ENCODE measurements around the gene DIPK1B.
"Not testable (repeated sequence)": the region's sequence is repeated elsewhere in the genome, so short reads cannot be mapped to it uniquely, and the experiment has no call there.

Gene DIPK1B

DNA sequence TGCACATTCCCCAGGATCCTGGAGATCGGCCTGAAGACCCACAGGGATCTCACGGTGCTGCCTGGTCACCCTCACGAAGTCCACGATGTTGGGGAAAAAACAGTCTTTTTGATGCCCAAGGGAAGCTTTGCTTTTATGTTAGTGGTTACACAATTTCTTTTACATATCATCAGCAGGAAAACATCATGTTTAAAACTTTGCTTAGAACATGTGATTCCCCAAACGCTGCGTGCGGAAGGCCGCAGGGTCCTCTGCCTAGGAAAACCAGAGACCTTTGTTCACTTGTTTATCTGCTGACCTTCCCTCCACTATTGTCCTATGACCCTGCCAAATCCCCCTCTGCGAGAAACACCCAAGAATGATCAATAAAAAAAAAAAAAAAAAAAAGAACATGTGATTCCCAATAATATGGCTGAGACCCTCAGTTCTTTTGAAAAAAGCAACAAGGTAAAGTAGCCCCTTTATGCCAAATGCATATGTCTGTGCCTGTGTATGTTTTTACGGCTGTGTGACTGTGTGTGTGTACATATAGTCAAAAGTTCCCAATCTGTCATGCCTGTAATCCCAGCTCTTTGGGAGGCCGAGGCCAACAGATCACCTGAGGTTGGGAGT is 13.6 kb upstream of the DIPK1B start:
- no peak for DNase-seq (ENCODE audit: low read depth in 2 of 2)

DNA sequence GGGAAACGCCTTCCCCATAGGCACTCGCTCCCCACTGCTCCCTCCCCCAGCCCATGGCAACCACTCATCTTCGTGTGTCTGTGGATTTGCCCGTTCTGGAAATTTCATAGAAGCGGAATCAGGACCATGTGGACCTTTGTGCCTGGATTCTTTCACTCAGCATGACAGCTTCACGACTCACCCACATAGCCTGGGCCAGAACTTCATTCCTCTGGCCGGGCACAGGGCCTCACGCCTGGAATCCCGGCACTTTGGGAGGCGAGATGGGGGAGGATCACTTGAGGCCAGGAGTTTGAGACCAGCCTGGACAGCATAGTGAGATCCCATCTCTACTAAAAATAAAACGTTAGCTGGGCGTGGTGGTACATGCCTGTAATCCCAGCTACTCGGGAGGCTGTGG is 12.1 kb upstream of the DIPK1B start:
- no peak for DNase-seq (ENCODE audit: low read depth in 2 of 2)

DNA sequence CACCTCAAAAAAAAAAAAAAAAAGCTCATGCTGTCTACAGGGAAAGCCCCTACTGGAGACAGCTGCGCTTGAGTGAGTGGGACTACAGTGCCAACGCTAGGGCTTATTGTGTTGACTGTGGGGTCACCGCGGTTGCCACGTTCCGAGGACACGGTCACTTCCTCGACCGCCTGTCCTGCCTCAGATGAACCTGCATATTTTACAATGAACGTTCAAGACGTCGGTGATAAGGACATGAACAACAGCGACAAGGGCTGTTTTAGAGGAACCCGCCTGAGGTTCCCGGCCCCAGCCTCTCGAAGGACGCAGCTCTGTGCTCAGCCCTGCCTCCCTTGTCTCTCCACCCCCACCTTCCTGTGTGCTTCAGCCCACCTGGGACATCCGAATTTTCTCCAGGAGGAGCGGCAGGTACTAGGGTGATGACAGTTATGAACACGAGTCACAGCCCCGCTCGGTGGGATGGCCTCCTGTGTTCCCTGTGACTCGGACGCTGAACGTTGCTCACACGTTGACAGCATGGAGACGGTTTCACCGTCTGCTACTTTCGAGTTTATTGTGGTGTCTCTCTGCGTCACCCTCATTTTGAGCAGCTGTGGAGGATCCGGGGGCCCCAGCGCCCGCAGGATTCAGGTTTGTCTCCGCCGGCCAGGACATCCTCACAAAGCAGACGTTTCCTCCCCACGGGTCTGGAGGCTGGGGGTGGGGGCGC is 11.3 kb upstream of the DIPK1B start:
- peak; percentile 16 to 30 for DNase-seq (ENCODE audit: low read depth in 2 of 2)

DNA sequence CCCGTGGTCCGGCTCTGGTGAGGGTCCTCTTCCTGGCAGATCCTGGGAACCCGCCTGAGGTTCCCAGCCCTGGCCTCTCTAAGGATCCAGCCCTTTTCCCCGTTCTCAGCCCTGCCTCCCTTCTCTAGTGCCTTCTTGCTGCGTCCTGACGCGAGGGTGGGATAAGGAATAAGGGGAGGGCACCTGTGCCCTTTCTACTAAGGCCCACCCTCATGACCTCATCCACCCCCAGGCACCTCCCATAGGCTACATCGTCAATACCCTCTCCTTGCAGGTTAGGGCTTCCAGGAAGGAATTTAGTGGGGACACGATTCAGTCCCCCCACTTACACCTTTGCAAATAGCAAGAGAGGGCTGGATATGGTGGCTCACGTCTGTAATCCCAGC is 10.7 kb upstream of the DIPK1B start:
- DNase-seq (ENCODE audit: low read depth in 2 of 2), result no peak

DNA sequence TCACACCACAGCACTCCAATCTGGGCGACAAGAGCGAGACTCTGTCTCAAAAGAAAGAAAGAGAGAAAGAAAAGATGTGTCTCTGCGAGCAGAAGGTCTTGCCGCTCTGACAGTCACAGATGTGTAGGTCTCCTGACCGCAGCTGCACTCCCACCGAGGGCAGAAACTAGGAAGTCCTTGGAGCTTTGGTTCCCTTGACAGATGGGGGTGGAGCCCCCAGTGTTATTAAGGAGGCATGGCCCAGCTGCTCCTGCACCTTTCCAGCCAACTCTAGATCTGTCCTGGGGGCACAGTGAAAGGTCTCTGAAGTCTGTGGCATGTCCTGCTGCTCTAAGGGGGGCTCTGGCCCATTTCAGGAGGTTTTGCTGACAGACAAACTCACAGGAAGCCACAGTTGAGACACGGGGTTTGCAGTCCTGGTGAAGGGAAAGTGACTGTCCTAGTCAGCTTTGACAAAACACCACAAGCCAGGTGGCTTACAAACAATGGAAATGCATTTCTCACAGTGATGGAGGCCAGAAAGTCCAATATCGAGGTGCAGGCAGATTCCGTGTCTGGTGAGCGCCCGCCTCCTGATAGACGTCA is 9.0 kb upstream of the DIPK1B start:
- no peak for DNase-seq (ENCODE audit: low read depth in 2 of 2)

DNA sequence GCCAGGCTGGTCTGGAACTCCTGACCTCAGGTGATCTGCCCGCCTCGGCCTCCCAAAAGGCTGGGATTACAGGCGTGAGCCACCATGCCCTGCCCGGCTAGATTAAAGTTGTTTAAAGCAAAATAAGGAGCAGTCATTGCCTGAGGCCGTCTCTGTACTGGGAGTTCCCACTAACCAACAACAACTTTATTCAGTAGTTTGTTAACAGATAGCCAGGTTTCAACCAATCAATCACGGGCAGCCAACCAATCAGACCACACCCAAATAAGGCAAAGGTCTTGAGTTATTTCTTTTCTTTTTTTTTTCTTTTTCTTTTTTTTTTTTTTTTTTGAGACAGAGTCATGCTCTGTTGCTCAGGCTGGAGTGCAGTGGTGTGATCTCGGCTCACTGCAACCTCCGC is 7.6 kb upstream of the DIPK1B start:
- not testable (repeated sequence) for DNase-seq (ENCODE audit: low read depth in 2 of 2)

DNA sequence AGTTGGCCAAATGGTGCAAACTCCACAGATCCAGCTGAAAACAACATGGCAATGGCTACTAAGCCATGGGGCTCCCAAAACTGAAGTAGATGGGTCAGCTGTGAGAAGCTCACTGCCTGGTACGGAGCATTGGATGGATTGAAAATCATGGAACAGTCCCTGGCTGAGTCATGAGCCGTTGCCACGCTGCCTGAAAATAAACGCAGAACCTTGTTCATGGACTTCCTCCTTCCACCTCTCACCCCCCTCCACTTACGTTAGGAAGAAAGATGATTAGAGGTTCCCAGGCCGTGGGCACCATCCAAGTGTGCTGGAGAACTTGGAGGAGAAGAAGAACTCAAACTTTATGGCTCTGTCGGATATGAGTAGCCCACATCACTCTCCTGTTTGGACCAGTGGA is 6.8 kb upstream of the DIPK1B start:
- DNase-seq (ENCODE audit: low read depth in 2 of 2), result no peak

DNA sequence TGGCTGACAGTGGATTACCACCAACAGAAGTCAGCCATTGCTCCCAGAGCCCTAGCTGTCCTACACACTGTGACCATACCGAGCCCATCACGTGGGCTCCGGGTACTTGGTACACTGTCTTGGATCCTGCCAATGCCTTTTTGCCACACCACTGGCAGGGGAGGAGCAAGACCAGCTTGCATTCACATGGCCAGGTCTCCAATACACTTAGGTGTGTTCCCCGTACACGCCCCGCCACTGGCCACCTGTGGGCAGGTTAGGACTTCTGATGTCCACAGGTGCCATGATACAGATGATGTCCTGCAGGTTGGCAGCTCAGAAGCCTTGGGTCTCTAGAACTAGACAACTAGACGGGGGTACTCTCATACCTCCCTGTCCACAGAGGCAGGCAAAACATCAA is 5.4 kb upstream of the DIPK1B start:
- DNase-seq (ENCODE audit: low read depth in 2 of 2), result no peak

DNA sequence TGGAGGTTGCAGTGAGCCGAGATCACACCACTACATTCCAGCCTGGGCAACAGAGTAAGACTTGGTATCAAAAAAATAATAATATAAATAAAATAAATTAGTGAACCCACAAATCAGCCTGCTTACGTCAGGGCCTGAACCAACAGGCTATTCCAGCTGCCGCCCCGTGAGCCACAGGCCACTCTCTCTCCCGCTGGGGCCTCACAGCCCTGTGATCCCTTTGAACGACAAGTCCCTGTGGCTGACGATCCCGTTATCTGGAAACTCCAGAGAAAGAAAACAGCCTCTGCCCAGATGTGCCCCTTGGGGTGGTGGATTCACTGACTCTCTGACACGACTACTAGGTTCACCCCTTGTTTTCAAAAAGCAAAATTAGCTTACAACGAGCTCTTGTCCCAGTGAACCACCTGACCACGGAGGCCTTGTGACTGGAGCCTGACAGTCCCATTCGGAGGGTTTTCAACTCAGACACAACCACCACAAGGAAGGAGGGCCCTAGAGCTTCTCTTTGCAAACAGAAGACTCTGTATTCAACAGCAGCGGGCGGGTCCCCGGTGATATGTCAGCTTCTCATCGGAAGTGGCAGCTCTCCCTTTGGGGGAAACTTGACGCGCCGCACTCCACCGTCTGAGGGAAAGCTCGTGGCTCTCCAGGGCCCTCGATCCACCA is 4.4 kb upstream of the DIPK1B start:
- DNase-seq (ENCODE audit: low read depth in 2 of 2), result no peak

DNA sequence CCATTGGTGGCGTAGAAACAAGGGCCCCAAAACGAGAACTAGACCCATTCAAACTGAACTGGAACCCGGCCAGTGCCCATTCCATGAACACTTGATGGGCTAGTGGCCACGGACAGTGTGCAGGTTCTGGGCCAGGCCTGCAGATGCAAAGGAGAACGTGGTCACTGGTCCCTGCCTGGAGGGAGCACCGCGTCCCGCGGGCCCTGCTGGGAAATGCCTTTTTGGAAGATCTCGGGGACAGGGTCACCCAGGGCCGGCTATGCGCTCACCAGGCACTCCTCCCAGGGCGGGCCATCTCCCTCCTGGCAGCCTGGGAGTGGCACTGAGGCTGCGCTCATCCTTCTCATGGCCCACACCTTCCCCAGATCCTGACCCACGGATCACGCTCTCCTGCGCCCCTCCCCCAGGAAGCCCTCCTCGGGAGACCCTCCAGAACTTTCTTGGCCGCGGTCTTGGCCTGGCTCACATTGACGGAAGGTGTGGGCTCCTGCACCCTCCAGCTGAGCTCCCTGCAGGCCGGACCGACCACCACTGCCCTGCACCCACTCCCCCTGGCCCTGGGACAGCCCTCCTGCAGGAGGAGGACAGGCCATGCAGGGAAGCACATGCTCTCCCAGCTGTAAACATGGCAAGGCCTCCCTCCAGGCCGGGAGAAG is 2.8 kb upstream of the DIPK1B start:
- DNase-seq (ENCODE audit: low read depth in 2 of 2), result no peak

DNA sequence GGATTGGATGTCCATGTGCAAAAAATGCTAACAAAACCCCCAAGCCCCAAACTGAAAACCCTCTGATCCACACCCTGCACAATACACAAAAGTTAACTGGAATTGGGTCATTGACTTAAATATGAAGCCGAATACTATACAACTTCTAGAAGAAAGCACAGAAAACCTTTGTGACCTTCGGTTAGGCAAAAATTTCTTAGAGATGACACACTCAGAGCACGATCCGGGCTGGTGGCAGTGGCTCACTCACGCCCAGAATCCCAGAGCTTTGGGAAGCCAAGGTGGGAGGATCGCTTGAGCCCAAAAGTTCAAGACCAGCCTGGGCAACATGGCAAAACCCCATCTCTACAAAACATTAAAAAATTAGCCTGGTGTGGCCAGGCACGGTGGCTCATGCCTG is 1.8 kb upstream of the DIPK1B start:
- DNase-seq (ENCODE audit: low read depth in 2 of 2), result no peak

DNA sequence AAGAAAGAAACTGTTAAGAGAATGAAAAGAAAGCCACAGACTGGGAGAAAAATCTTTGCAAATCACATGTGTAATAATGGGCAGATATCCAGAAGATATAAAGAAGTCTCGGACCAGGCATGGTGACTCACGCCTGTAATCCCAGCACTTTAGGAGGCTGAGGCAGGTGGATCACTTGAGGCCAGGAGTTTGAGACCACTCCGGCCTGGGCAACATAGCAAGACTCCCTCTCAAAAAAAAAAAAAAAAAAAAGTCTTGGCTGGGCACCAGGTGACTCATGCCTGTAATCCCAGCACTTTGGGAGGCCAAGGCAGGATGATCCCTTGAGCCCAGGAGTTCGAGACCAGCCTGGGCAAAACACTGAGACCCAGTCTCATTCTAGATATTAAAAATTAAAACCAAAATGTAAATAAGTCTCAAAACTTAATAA is 1.1 kb upstream of the DIPK1B start:
- DNase-seq (ENCODE audit: low read depth in 2 of 2), result not testable (repeated sequence)

DNA sequence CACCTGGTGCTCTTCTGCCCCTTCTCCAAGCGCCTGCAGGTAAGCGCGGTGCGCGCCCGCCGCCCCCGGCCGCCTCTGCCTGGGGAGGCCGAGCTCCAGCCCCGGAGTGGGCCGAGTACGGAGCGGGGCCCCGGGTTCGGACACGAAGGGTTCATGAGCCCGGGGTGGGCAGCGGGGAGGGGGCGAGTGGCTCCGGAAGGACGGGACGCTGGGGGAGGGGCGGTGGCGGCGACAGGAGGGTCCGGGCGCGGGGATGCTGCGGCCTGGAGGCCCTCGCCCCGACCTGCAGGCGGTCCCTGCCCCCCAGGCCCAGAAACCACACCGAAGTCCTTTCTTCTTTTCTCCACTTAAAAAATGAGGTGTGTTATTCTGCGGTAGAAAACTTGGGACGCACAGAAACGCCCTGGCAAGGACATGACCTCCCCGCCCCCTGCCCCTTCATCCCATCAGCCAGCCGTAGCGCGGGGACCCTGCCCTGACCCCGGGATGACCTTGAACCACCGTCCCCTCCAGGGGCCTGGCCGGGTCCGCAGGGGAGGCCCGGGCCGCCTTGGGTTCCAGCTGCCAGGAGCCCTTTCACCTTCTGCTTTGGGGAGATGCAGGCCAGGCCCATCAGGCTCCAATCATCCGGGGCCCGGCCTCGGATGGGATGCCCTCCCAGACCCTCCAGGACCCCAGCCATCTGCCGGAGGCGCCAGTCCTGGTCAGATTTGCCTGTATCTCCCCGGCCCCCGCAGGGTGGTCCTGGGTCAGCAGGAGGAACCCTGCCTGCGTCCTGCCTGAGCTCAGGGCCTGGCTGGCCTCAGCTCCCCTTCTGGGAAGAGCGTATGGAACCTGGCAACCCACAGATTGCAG is 545 bp downstream of the DIPK1B start:
- no peak for DNase-seq (ENCODE audit: low read depth in 2 of 2)

DNA sequence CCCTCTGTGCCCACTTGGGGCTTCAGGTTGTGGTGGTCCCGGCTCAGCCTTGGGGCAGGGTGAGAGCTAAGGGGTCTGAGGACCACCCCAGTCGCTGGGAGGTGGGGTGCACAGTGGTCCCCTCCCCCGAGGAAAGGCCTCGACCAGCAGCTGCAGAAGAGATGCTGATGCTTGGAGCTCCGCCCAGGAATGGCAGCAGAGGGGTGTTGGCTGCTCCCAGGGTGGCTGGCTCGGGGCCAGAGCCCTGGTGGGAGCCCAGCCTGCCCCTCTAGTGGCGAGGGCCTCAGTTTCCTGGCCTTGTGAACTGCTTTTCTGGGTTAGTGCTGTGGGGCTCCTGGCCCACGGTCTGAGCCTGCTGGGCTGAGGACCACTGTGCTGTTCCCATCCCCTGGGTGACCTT is 1.2 kb downstream of the DIPK1B start:
- DNase-seq (ENCODE audit: low read depth in 2 of 2), result no peak

DNA sequence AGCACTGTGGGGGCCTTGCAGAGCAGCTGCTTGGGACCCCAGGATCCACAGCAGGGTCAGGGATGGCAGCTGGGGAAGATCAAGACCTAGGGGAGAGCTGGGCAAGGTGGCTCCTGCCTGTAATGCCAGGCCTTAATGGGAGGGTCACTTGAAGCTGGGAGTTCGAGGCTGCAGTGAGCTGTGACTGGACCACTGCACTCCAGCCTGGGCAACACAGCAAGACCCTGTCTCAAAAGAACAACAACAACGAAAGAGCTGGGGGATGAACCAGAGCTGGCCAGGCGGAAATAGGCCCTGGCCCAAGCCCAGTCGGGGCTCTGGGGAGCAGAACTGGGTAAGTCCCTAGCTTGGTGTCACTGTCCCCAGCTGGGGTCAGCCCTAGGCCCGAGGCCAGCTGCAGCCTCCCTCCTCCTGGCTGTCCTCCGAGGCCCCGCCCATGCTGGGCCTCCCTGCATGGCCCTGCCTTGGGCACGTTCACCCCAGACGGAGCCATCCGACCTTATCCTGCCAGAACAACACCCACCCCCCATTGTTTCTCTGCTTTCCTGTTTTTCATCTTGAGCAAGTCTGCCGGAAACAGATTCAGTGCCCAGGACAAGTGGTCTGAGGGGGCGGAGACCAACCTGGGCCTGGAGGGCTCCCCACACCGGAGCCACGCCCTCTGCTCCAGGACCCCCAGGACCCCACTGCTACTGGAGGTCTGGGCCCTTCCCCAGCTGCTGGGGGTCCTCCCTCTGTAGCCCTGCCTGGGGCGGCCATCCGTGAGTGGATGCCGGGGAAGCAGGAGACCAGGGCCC is 1.9 kb downstream of the DIPK1B start:
- DNase-seq (ENCODE audit: low read depth in 2 of 2), result no peak

DNA sequence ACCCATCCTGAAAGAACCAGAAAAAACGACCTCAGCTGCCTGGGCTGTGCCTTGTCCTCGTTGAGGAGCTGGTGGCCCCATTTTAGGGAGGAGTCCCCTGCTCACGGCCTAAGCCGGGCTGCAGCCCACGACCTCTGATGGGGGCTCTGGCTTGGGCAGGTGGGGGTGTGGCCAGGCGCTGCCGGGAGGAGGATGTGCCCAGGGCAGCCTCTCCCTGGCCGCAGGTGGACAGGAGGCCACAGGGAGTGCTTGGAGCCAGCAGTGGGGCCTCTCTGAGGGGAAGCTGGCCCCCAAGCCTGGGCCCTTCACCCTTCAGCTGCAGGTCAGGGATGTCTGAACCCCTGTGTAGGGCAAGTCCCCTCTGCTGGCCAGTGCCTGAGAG is 2.5 kb downstream of the DIPK1B start:
- DNase-seq (ENCODE audit: low read depth in 2 of 2), result no peak

DNA sequence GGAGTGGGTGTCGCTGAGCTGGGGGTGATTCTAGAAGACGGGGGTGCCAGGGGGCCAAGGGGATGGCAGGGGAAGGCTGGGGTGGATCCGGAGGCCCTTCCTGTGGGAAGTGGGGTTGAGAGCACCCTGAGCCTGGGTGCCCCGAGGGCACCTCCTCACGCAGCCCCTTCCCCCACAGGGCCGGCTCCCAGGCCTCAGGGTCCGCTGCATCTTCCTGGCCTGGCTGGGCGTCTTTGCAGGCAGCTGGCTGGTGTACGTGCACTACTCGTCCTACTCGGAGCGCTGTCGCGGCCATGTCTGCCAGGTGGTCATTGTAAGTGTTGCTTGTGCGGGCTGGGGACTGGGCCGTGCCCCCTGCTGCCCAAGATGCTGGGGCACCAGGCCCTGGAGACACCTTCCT is 5.0 kb downstream of the DIPK1B start:
- no peak for DNase-seq (ENCODE audit: low read depth in 2 of 2)

DNA sequence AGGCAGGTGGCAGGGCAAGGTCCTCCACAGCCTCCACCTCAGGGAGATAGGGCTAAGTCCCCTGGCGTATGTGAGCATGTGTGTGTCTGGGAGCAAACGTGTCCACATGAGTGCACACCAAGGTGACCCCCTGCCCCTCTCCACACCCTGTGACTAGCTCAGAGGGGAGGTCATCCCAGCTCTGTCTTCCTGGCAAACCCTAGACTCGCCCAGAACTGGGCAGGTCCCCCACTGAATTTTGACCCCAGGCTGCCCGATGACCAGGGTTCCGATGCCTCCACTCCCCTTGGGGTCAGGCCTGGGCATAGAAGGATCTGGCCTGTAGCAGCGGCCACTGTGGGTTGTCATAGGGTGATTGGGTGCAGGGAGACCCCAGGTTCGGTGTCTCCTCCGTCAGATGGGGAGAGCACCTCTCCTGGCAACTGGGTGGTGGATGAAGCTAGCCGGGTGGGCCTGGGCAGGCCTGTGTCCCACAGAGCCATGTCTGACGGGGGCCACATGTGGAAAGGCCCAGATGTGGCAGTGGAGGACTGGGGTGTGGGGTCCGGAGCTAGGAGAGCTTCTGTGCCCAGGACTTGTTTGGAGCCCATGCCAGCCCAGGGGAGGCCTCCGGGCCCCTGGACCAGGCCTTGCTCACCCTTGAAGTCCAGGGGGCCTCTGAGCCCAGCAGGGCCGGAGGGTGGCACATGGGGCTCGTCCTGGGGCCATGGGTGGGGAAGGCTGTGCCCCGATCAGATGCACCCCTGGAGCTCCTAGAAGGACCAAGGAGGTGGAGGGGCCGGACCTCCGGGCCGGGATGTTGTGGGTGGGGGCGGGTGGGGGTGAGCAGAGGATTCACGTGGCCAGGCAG is 6.2 kb downstream of the DIPK1B start:
- DNase-seq (ENCODE audit: low read depth in 2 of 2), result no peak

DNA sequence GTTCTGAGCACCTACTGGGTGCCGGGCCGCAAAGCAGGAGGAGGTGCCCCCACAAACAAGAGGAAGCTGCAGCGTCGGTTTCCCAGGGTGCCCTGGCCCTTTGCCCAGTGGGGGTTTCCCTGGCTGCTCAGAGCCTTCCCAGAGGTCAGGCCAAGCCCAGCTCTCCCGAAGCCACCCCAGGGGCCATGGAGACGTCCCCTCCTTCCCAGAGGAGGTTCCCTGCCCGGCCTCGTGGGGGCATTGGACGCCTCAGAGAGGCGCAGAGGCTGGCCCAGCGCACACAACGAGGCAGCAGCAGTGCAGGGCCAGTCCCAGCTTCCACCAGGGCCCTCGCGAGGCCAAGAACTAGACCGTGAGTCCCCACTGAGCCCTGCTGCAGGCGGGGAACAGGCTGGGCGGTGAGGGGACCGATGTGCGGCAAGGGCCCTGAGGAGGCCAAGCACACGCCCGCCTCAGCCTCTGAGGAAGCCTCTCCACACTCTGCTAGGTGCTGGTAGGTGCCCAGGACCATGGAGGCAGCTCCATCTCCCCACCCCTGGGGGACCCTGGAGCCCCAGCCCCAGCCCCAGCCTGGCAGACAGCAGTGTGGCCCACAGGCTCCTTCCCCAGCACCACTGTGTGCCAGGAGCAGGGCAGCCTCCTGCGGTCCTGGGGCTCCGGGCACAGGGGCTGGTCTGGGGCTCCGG is 7.0 kb downstream of the DIPK1B start:
- no peak for DNase-seq (ENCODE audit: low read depth in 2 of 2)
